Measurements from ENCODE around the gene NMT1. TPM values are rescaled to one million over a fixed set of nuclear protein-coding genes. Genes with fewer than 3 reads are reported as not detected.

NMT1 gene
- total RNA-seq, 3 donors from 2014 or later = 81.9 to 130 (median 84.0) TPM

DNA sequence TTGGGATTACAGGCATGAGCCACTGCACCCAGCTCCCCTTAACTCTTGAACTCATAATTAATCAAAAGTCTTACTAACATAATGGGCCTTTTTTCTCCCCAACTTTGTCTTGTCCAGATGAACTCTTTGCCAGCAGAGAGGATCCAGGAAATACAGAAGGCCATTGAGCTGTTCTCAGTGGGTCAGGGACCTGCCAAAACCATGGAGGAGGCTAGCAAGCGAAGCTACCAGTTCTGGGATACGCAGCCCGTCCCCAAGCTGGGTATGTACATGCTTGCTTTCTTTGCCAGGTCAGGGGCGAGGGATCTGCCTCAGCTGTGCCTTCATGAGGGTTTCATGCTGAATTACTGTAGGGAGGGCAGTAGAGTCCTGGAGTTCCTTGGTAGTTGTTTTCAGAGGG, 25.3 kb downstream of the NMT1 start:
- peak overlapping the region; percentile 41 to 54 for H3K27ac ChIP-seq
- intact Hi-C loops (cut with DNase I; ENCODE audit: low total_unique reads) = no loop called here
- no peak for DNase-seq (ENCODE audit: low spot score in 2 of 2)
- peaks cover 0 to 5% of the 10 kb centered on the region in 2 donors for H3K4me1 ChIP-seq
- no peaks in the 10 kb centered on the region for H3K9me3 ChIP-seq
- no peaks in the 10 kb centered on the region for H3K27me3 ChIP-seq
- peaks cover 4% of the 10 kb centered on the region for H3K36me3 ChIP-seq
- TF ChIP-seq POLR2A (IDR thresholded peaks at IDR 0.05) = no peak
- TF ChIP-seq, protein P1, sequence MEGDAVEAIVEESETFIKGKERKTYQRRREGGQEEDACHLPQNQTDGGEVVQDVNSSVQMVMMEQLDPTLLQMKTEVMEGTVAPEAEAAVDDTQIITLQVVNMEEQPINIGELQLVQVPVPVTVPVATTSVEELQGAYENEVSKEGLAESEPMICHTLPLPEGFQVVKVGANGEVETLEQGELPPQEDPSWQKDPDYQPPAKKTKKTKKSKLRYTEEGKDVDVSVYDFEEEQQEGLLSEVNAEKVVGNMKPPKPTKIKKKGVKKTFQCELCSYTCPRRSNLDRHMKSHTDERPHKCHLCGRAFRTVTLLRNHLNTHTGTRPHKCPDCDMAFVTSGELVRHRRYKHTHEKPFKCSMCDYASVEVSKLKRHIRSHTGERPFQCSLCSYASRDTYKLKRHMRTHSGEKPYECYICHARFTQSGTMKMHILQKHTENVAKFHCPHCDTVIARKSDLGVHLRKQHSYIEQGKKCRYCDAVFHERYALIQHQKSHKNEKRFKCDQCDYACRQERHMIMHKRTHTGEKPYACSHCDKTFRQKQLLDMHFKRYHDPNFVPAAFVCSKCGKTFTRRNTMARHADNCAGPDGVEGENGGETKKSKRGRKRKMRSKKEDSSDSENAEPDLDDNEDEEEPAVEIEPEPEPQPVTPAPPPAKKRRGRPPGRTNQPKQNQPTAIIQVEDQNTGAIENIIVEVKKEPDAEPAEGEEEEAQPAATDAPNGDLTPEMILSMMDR (IDR thresholded peaks at IDR 0.05) = no peak
- no peak for TF ChIP-seq POLR2AphosphoS5 (IDR thresholded peaks at IDR 0.05)
- no peak overlapping the region for H3K4me3 ChIP-seq

DNA sequence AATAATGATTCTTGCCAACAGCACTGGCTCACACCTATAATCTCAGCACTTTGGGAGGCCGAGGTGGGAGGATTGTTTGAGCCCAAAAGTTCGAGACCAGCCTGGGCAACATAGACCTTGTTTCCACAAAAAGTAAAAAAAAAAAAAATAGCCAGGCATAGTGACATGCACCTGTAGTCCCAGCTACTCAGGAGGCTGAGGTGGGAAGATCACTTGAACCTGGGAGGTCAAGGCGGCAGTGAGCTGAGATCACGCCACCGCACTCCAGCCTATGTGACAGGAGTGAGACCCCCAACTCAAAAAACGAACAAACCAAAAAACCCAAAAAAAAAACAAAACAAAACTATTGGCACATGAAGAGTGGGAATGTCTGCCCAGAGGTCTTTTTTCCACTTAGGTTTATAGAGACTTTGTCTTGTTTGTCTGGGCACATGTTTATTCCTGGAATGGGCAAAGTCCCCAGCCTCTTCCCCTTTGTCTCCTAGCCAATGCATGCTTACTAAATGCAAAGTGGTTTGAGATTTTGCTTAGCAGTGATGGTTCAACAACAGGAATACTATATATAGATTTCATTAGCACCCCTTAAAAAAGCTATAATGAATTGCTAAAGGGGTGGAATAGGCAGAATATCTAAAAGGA, 25.9 kb downstream of the NMT1 start:
- no peak for TF ChIP-seq POLR2AphosphoS5 (IDR thresholded peaks at IDR 0.05)
- TF ChIP-seq POLR2A (IDR thresholded peaks at IDR 0.05) = no peak
- TF ChIP-seq, protein P1 (IDR thresholded peaks at IDR 0.05) = no peak
- DNase-seq (ENCODE audit: low spot score in 2 of 2) = no peak
- Histone ChIP-seq H3K4me3 (no peak overlapping the region), H3K27me3 (no peaks in the 10 kb centered on the region), H3K9me3 (no peaks in the 10 kb centered on the region), H3K27ac (peak overlapping the region; percentile 41 to 54), H3K36me3 (peaks cover 4% of the 10 kb centered on the region), H3K4me1 (peaks cover 1 to 2% of the 10 kb centered on the region in 2 donors)
- intact Hi-C loops (cut with DNase I; ENCODE audit: low total_unique reads) = no loop called here

DNA sequence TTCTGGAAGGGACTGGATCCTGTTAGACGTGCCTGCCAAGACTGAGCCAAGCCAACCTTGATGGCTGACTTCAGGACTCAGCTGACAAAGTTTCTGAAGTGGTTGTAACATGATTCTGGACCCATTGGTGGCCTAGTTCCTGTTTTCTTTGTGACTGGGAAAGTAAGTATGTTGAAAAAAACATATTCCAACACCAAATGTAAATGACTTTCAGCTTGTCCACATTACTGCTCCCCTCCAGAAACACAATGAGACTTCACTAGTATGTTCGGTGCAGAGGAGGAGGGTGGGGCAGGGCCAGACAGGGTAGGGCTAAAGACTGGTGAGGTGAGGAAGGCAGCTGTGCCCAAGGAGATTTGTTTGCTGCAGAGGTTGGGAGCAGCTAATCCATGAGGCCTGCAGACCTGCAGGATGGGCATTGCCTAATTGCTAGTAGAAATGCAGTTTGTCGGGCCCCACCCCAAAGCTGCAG, 26.4 kb downstream of the NMT1 start:
- Histone ChIP-seq H3K27me3 (no peaks in the 10 kb centered on the region), H3K4me1 (peaks cover 6 to 7% of the 10 kb centered on the region in 2 donors), H3K9me3 (no peaks in the 10 kb centered on the region), H3K27ac (peak overlapping the region; percentile 54 to 59), H3K36me3 (peaks cover 4% of the 10 kb centered on the region), H3K4me3 (no peak overlapping the region)
- no peak for DNase-seq (ENCODE audit: low spot score in 2 of 2)
- intact Hi-C loops (cut with DNase I; ENCODE audit: low total_unique reads) = no loop called here
- no peak for TF ChIP-seq POLR2A (IDR thresholded peaks at IDR 0.05)
- no peak for TF ChIP-seq POLR2AphosphoS5 (IDR thresholded peaks at IDR 0.05)
- TF ChIP-seq, protein P1 (IDR thresholded peaks at IDR 0.05) = no peak

GRCh38 chr17:45087978-45088377, 26.9 kb downstream of the NMT1 start:
- intact Hi-C loops (cut with DNase I; ENCODE audit: low total_unique reads) = no loop called here
- DNase-seq (ENCODE audit: low spot score in 2 of 2) = no peak
- Histone ChIP-seq H3K27me3 (no peaks in the 10 kb centered on the region), H3K36me3 (peaks cover 4% of the 10 kb centered on the region), H3K27ac (peak overlapping the region; percentile 54 to 59), H3K4me1 (peaks cover 7 to 9% of the 10 kb centered on the region in 2 donors), H3K9me3 (no peaks in the 10 kb centered on the region), H3K4me3 (no peak overlapping the region)
- no peak for TF ChIP-seq POLR2AphosphoS5 (IDR thresholded peaks at IDR 0.05)
- TF ChIP-seq POLR2A (IDR thresholded peaks at IDR 0.05) = no peak
- TF ChIP-seq, protein P1 (IDR thresholded peaks at IDR 0.05) = no peak

GRCh38 chr17:45088741-45089140, 27.6 kb downstream of the NMT1 start:
- H3K27me3 ChIP-seq = no peaks in the 10 kb centered on the region
- intact Hi-C loops (cut with DNase I; ENCODE audit: low total_unique reads) = no loop called here
- TF ChIP-seq, protein P1 (IDR thresholded peaks at IDR 0.05) = no peak
- no peak for TF ChIP-seq POLR2A (IDR thresholded peaks at IDR 0.05)
- no peak for TF ChIP-seq POLR2AphosphoS5 (IDR thresholded peaks at IDR 0.05)
- peak overlapping the region in 1 of 2 donors; percentile 54 for H3K27ac ChIP-seq
- H3K4me1 ChIP-seq = peaks cover 13 to 17% of the 10 kb centered on the region in 2 donors
- H3K9me3 ChIP-seq = no peaks in the 10 kb centered on the region
- DNase-seq (ENCODE audit: low spot score in 2 of 2) = no peak
- peaks cover 4% of the 10 kb centered on the region for H3K36me3 ChIP-seq
- H3K4me3 ChIP-seq = no peak overlapping the region
